SU-DHL-6 (cell line): Measurements from ENCODE around the gene RING1.

ENCODE experiments used
- H2AFZ ChIP-seq: fragments of 200-600 bp; sonication (generic); 2 replicates; pipeline ENCODE4 v1.6.1; 2014; ENCODE audit warnings: low read depth, mild to moderate bottlenecking, moderate library complexity, mixed read lengths, antibody characterized with exemption, low read length; ENCODE audit not compliant: severe bottlenecking
- H3F3A ChIP-seq: fragments of 200-600 bp; shearing (Covaris generic); 2 replicates; pipeline ENCODE4 v1.6.0; 2016; ENCODE audit warnings: antibody characterized with exemption, mild to moderate bottlenecking; ENCODE audit not compliant: insufficient read depth
- H3K27ac ChIP-seq: fragments of 200-600 bp; sonication (generic); 2 replicates; pipeline ENCODE4 v1.5.1; 2016; ENCODE audit warnings: low read depth, mild to moderate bottlenecking, low read length, moderate library complexity, mixed read lengths
- H3K27me3 ChIP-seq: fragments of 200-600 bp; sonication (generic), shearing (Covaris generic); 2 replicates; pipeline ENCODE4 v1.6.0; 2014; ENCODE audit warnings: mild to moderate bottlenecking, low read length
- H3K36me3 ChIP-seq: fragments of 200-600 bp; sonication (generic); 2 replicates; pipeline ENCODE4 v1.6.1; 2014; ENCODE audit warnings: mild to moderate bottlenecking, low read length, mixed read lengths
- H3K4me2 ChIP-seq: fragments of 300-600, 200-600 bp; shearing (Covaris generic), sonication (generic); 2 replicates; pipeline ENCODE4 v1.6.0; 2014; ENCODE audit warnings: low read length, low read depth, mild to moderate bottlenecking; ENCODE audit not compliant: poor library complexity, severe bottlenecking
- H3K4me3 ChIP-seq: fragments of 200-600 bp; sonication (generic); 2 replicates; pipeline ENCODE4 v1.5.1; 2014; ENCODE audit warnings: antibody characterized with exemption, low read length, mild to moderate bottlenecking, mixed read lengths; ENCODE audit not compliant: insufficient read depth, poor library complexity, severe bottlenecking
- H3K79me2 ChIP-seq: fragments of 200-600 bp; sonication (generic); 2 replicates; pipeline ENCODE4 v1.6.1; 2014; ENCODE audit warnings: mild to moderate bottlenecking, low read length, moderate library complexity; ENCODE audit not compliant: insufficient read depth
- H3K9ac ChIP-seq: fragments of 200-600 bp; sonication (generic); 2 replicates; pipeline ENCODE4 v1.7.0; 2014; ENCODE audit warnings: mild to moderate bottlenecking, low read length
- H3K9me2 ChIP-seq: fragments of 200-600 bp; sonication (generic); replicated peaks from 2 replicates; pipeline ENCODE4 v1.6.1; 2014; ENCODE audit warnings: low read length; ENCODE audit not compliant: insufficient read depth
- H3K9me3 ChIP-seq: fragments of 200-600 bp; sonication (generic); 2 replicates; pipeline ENCODE4 v1.6.1; 2014; ENCODE audit warnings: low read length, mixed read lengths; ENCODE audit not compliant: insufficient read depth
- H4K20me1 ChIP-seq: fragments of 200-600 bp; sonication (generic); 2 replicates; pipeline ENCODE4 v1.6.1; 2014; ENCODE audit warnings: low read depth, mild to moderate bottlenecking, antibody characterized with exemption, low read length, moderate library complexity, mixed read lengths
- CTCF ChIP-seq: fragments of 200-600 bp; sonication (generic); IDR thresholded peaks from one replicate; pipeline ENCODE4 v1.5.1; 2017; ENCODE audit warnings: antibody characterized with exemption, mild to moderate bottlenecking, low read length, moderate library complexity; ENCODE audit not compliant: insufficient read depth, poor library complexity, severe bottlenecking
- EZH2phosphoT487 ChIP-seq: fragments of 200-600 bp; sonication (generic), shearing (Covaris generic); conservative IDR thresholded peaks from 2 replicates; pipeline ENCODE4 v1.6.1; 2018; ENCODE audit warnings: mild to moderate bottlenecking, antibody characterized with exemption, low read length, moderate library complexity, mixed read lengths

The RING1 gene

GRCh38 chr6:33191383-33192104 lies 16.8 kb upstream of the RING1 start:
- H3K9ac ChIP-seq: no peak overlapping the region
- no peak for TF ChIP-seq CTCF
- TF ChIP-seq EZH2phosphoT487: no peak
- H2AFZ ChIP-seq: no peak overlapping the region
- H4K20me1 ChIP-seq: no peaks in the 10 kb centered on the region
- no peaks in the 10 kb centered on the region for H3K9me3 ChIP-seq
- H3F3A ChIP-seq: no peaks in the 10 kb centered on the region
- no peak overlapping the region for H3K4me2 ChIP-seq
- H3K36me3 ChIP-seq: peaks cover 2% of the 10 kb centered on the region; the same call in 1 of the 2 replicates
- no peak overlapping the region for H3K27ac ChIP-seq
- no peaks in the 10 kb centered on the region for H3K27me3 ChIP-seq
- H3K4me3 ChIP-seq: no peak overlapping the region
- H3K79me2 ChIP-seq: no peaks in the 10 kb centered on the region
- no peaks in the 10 kb centered on the region for H3K9me2 ChIP-seq

- Histone ChIP-seq H3K36me3 (peaks cover 8% of the 10 kb centered on the region), H3K27ac (no peak within 1 kb of the TSS), H4K20me1 (no peaks in the 10 kb centered on the region), H3K4me3 (no peak within 1 kb of the TSS), H3K9ac (no peak within 1 kb of the TSS), H3K4me2 (no peak within 1 kb of the TSS), H3K79me2 (no peaks in the 10 kb centered on the region; the same call in 1 of the 2 replicates), H3K9me2 (no peaks in the 10 kb centered on the region), H3F3A (peaks cover 5% of the 10 kb centered on the region; the same call in 1 of the 2 replicates), H2AFZ (no peak within 1 kb of the TSS), H3K27me3 (no peaks in the 10 kb centered on the region), H3K9me3 (no peaks in the 10 kb centered on the region)
- TF ChIP-seq EZH2phosphoT487 (no peak), CTCF (no peak)
Measured at GRCh38 chr6:33192105-33192646, 16.1 kb upstream of the RING1 start, which contains the start of gene COL11A2. TSS of gene COL11A2 (minus strand) at chr6:33192467. CDS start at chr6:33192240, 227 bp downstream.

- Histone ChIP-seq H3K36me3 (peaks cover 10% of the 10 kb centered on the region), H3K4me2 (no peak overlapping the region), H2AFZ (no peak overlapping the region), H3F3A (peaks cover 10% of the 10 kb centered on the region; the same call in 1 of the 2 replicates), H3K9ac (no peak overlapping the region), H4K20me1 (no peaks in the 10 kb centered on the region), H3K27ac (no peak overlapping the region), H3K27me3 (no peaks in the 10 kb centered on the region), H3K79me2 (peaks cover under 1% of the 10 kb centered on the region; the same call in 1 of the 2 replicates), H3K9me3 (no peaks in the 10 kb centered on the region), H3K9me2 (no peaks in the 10 kb centered on the region), H3K4me3 (no peak overlapping the region)
- no peak for TF ChIP-seq EZH2phosphoT487
- TF ChIP-seq CTCF: no peak
Measured at GRCh38 chr6:33192671-33193602, 15.4 kb upstream of the RING1 start.
